Transverse colon (tissue), 4 donors: Measurements from ENCODE around the gene COL23A1.

Experiments used
- EP300 ChIP-seq: sonication (generic); formaldehyde crosslinking; IDR thresholded peaks from one replicate; pipeline ENCODE4 v1.6.1; 2017; ENCODE audit warnings: antibody characterized with exemption, low read depth
- POLR2A ChIP-seq: fragments of 450-650 bp; IDR thresholded peaks from one replicate; pipeline ENCODE4 v1.6.1; 2016; ENCODE audit warnings: antibody characterized with exemption, mild to moderate bottlenecking, moderate library complexity
- POLR2AphosphoS5 ChIP-seq, 3 donors: sonication (generic); formaldehyde crosslinking; IDR thresholded peaks; one replicate each; pipeline ENCODE4 v1.6.1; 2016; ENCODE audit warnings: antibody characterized with exemption in 3 of 3
- TF ChIP-seq, protein P1 (sequence below), 5 experiments: fragments of 200-600 bp in 3 of 5; fragments of 450-650 bp in 2 of 5; sonication (generic) in 3 of 5; IDR thresholded peaks; 1 replicate in 2 of 5; 2 replicates in 3 of 5; pipeline ENCODE4 v1.5.1; 2016 to 2017; ENCODE audit warnings: antibody characterized with exemption in 5 of 5, inconsistent platforms in 3 of 5, mild to moderate bottlenecking in 2 of 5, moderate library complexity in 1 of 5

- TF ChIP-seq, protein P1, sequence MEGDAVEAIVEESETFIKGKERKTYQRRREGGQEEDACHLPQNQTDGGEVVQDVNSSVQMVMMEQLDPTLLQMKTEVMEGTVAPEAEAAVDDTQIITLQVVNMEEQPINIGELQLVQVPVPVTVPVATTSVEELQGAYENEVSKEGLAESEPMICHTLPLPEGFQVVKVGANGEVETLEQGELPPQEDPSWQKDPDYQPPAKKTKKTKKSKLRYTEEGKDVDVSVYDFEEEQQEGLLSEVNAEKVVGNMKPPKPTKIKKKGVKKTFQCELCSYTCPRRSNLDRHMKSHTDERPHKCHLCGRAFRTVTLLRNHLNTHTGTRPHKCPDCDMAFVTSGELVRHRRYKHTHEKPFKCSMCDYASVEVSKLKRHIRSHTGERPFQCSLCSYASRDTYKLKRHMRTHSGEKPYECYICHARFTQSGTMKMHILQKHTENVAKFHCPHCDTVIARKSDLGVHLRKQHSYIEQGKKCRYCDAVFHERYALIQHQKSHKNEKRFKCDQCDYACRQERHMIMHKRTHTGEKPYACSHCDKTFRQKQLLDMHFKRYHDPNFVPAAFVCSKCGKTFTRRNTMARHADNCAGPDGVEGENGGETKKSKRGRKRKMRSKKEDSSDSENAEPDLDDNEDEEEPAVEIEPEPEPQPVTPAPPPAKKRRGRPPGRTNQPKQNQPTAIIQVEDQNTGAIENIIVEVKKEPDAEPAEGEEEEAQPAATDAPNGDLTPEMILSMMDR (IDR thresholded peaks at IDR 0.05) = no peak
- TF ChIP-seq POLR2A (no peak), POLR2AphosphoS5 (IDR thresholded peaks at IDR 0.05) (no peak), EP300 (no peak)
These were observed 347.8 kb downstream of the COL23A1 start for GRCh38 chr5:178242416-178242815.
